Hepatocyte (in vitro differentiated cells): Measurements from ENCODE around the gene ORC1.

Experiments used
- EZH2 ChIP-seq: fragments of 200-600 bp; sonication (generic); IDR thresholded peaks from 2 replicates; pipeline ENCODE4 v1.6.1; 2016; ENCODE audit warnings: antibody characterized with exemption, mild to moderate bottlenecking, borderline replicate concordance
- EZH2phosphoT487 ChIP-seq: fragments of 200-600 bp; sonication (generic); IDR thresholded peaks from one replicate; pipeline ENCODE4 v1.6.1; 2018; ENCODE audit warnings: antibody characterized with exemption, mild to moderate bottlenecking, low read depth, moderate library complexity; ENCODE audit not compliant: unreplicated experiment, severe bottlenecking
- TF ChIP-seq, protein P1 (sequence below): fragments of 200-600 bp; sonication (generic); IDR thresholded peaks from 2 replicates; pipeline ENCODE4 v1.5.1; 2016; ENCODE audit warnings: antibody characterized with exemption, mild to moderate bottlenecking; ENCODE audit not compliant: poor library complexity

DNA sequence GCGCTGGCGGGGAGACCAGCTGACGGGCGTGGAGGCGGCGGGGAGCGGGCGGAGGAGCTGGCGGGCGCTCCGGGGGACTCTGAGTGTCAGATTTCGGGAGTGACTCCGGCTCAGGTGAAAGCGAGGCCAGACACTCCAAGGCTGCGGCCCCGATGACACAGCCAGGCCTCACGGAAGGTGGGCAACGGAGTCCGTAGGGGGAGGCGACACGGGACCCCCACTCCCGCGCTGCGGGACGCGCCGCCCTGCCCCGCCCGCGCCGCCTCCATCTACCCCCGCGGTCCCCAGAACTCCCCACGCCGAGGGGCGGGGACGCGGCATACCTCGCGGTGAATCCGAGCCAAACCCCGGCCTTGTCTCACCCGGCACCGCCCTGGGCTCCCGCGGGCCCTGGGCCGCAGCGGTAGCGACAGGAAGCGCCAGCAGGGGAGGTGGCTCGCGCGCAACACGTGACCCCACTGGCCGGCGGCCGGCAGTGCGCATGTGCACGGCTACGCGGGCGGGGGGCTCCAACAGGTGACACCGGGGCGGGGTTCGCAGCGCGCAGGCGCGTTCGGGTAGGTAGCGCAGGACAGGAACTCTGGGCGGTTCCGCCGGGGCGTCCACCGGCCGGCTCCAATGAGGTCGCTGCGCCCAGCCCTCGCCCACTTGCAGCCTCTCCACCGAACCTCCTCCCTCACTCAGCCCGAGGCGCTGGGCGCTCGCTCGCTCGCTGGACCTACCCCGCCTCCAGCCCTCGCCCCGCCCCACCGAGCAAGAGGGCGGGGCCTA, 38.3 kb downstream of the ORC1 start, which contains the start of gene CC2D1B:
- TF ChIP-seq, protein P1, sequence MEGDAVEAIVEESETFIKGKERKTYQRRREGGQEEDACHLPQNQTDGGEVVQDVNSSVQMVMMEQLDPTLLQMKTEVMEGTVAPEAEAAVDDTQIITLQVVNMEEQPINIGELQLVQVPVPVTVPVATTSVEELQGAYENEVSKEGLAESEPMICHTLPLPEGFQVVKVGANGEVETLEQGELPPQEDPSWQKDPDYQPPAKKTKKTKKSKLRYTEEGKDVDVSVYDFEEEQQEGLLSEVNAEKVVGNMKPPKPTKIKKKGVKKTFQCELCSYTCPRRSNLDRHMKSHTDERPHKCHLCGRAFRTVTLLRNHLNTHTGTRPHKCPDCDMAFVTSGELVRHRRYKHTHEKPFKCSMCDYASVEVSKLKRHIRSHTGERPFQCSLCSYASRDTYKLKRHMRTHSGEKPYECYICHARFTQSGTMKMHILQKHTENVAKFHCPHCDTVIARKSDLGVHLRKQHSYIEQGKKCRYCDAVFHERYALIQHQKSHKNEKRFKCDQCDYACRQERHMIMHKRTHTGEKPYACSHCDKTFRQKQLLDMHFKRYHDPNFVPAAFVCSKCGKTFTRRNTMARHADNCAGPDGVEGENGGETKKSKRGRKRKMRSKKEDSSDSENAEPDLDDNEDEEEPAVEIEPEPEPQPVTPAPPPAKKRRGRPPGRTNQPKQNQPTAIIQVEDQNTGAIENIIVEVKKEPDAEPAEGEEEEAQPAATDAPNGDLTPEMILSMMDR = peak; percentile 6
- TF ChIP-seq EZH2 = no peak
- no peak for TF ChIP-seq EZH2phosphoT487
